ENCODE results near the gene PLCL1.

The PLCL1 gene

DNA sequence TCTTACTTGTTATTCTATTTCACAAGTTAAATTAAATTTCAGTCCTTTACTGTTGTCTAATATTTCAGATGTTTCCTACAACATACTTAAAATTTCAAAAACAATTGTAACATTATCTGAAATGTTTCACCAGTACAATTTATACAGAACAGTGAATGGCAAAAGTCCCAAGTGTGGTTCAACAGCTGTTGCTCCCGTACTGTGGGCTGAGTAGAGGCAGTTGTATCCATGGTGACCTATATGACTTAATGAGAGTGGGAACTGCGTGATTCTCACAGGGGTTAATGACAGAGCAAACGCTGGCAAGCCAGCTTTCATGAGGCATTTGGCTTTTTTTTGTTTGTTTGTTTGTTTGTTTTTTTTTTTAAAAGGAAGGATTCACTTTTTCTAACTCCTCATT lies 5.3 kb upstream of the PLCL1 start:
- no peak for DNase-seq (ENCODE audit: low read depth)
- H3K4me3 ChIP-seq (ENCODE audit: control insufficient read depth, low read depth, low read length) = no peak overlapping the region
- TF ChIP-seq, protein P1, sequence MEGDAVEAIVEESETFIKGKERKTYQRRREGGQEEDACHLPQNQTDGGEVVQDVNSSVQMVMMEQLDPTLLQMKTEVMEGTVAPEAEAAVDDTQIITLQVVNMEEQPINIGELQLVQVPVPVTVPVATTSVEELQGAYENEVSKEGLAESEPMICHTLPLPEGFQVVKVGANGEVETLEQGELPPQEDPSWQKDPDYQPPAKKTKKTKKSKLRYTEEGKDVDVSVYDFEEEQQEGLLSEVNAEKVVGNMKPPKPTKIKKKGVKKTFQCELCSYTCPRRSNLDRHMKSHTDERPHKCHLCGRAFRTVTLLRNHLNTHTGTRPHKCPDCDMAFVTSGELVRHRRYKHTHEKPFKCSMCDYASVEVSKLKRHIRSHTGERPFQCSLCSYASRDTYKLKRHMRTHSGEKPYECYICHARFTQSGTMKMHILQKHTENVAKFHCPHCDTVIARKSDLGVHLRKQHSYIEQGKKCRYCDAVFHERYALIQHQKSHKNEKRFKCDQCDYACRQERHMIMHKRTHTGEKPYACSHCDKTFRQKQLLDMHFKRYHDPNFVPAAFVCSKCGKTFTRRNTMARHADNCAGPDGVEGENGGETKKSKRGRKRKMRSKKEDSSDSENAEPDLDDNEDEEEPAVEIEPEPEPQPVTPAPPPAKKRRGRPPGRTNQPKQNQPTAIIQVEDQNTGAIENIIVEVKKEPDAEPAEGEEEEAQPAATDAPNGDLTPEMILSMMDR (IDR thresholded peaks at IDR 0.05; ENCODE audit: control insufficient read depth, insufficient read depth, low read depth, low read length, missing control alignments) = no peak

DNA sequence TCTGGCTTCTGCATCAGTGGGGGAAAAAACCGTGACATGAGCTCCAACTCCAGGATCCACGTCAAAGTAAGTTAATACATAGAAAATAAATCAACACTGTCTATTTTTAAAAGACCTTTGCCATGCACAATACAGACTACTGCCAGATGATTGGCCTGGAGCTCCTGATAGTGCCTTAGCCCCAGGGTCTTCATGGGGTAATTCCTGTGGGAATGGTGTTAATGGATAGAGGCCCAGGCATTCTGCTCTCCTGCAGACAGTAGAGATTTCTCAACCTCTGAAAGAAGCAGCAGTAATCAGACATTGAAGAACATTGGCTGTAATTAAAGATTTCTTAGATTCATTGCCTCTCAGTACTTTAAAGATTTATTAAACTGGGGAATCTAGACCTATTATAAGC lies 4.3 kb upstream of the PLCL1 start:
- TF ChIP-seq, protein P1 (IDR thresholded peaks at IDR 0.05; ENCODE audit: control insufficient read depth, insufficient read depth, low read depth, low read length, missing control alignments) = no peak
- DNase-seq (ENCODE audit: low read depth) = no peak

DNA sequence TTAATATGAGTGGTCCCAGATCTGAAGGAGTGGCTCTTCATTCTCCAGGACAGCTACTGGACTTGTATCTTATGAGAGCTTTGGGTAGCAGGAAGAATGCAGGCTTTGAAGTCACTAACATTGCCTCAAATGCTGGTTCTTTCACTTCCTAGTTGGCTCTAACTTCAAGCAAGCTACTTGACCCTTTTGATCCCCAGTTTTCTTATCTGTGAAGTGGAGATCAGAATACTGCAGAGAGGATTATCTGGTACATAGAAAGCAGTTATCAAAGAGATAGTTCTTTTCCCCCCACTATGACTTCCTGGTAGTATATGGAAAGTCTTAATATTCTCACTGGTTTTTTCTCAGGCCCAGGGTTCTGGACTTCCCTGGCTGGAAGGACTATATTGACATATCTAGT lies 3.4 kb upstream of the PLCL1 start:
- TF ChIP-seq, protein P1 (IDR thresholded peaks at IDR 0.05; ENCODE audit: control insufficient read depth, insufficient read depth, low read depth, low read length, missing control alignments) = no peak
- no peak for DNase-seq (ENCODE audit: low read depth)
- no peak overlapping the region for H3K4me3 ChIP-seq (ENCODE audit: control insufficient read depth, low read depth, low read length)

More for the DNA sequence above, 4.3 kb upstream of the PLCL1 start:
- no peak overlapping the region for H3K4me3 ChIP-seq (ENCODE audit: control insufficient read depth, low read depth, low read length)

DNA sequence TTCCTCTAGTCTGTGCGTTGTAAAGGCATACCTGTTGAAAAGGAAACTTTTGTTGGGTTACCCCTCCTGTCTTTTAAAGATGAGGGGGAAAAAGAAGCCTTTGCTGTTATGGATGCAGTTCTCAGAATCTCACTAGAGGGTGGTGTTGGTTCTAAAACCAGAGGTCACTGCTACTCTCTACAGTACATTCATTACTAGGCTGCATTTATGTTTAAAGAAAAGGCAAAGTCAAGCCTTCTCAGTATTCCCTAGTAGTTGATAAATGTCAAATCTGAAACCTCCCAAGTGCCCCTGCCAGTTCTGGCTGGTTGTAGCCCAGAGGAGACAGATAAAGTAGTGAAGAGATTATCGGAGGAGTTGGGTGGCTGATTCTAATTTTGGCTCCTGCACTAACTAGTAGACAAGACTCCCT lies 1.4 kb upstream of the PLCL1 start:
- DNase-seq (ENCODE audit: low read depth) = peak; percentile 34
- no peak overlapping the region for H3K4me3 ChIP-seq (ENCODE audit: control insufficient read depth, low read depth, low read length)
- TF ChIP-seq, protein P1 (IDR thresholded peaks at IDR 0.05; ENCODE audit: control insufficient read depth, insufficient read depth, low read depth, low read length, missing control alignments) = peak; percentile 81

DNA sequence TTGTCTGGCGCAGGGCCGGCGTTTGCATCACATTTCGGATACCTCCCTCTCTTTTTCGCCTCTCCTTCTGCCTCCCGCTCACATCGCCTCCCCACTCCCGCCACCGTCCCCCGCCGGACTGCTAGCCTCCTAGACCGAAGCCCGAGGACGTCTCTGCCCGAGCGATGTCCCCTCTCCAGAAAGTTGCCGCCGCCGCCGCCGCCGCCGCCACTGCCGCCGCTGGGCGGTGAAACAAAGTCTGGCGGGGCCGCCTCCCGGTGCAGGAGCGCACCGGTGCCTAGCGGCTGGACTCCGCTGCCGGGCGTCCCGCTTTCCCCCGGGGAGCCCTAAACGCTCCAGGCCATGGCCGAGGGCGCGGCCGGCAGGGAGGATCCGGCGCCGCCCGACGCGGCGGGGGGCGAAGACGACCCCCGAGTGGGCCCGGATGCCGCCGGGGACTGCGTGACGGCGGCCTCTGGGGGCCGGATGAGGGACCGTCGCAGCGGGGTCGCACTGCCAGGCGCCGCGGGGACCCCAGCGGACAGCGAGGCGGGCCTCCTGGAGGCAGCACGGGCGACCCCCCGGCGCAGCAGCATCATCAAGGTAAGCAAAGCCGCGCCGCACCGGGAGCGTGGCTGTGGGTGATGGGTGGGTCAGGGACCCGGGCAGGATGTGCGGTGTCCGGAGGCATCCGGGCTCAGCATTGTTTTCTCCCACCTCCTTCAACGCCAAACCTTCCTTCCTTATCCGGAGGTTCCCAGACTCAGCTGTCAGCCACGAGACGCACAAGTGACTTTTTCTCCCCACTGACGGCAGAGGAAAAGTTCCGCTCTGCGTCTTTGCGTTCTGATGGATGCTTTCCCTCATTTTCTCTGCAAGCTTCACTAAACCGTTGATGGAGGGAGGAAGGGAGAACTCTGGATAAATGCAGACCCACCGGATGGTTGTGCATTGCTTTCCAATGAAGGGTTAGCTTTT lies 643 bp downstream of the PLCL1 start:
- no peak for DNase-seq (ENCODE audit: low read depth)

DNA sequence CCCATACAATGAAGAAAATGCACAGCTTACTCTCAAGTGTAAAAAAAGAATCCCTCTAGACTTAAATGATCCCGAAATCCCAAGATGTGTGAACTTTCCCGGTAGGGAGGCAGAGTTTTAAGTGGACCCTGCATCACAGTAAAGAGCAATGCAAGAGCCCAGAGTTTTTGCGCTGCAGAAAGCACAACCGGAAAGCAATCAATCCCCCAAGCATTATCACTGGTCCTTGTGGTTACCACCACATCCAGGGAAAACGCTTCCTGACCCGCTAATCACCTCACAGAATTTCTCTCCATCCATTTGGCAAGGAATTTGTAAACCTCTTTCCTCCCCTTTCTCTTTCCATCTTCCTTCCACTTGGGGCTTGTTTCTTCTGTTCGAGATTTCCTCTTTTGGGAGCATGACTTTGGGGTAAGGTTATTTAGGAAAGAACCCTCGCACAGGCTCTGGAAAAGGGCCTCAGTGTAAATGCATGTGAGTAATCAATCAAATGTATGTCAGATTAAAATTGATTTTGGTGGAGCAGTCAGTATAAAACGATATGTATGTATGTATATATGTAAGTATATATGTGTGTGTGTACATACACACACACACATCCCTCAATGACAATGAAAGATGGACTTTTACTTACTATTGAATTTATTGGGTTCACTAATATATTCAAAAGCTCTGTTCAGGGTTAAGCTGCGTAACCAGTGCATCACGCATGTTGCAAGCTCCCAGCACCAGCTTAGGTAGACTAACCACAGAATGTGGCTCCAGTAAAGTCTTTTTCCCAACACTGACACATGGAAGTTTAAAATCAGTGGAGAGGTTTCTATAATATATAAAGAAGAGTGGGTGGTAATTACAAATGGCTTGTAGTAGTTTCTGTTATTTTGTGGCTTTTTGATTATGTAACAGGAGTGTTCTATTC lies 1.6 kb downstream of the PLCL1 start:
- peak overlapping the region; percentile 78 for H3K4me3 ChIP-seq (ENCODE audit: control insufficient read depth, low read depth, low read length)
- DNase-seq (ENCODE audit: low read depth) = no peak
- TF ChIP-seq, protein P1 (IDR thresholded peaks at IDR 0.05; ENCODE audit: control insufficient read depth, insufficient read depth, low read depth, low read length, missing control alignments) = no peak

More for the DNA sequence above, 643 bp downstream of the PLCL1 start:
- peak overlapping the region; percentile 78 for H3K4me3 ChIP-seq (ENCODE audit: control insufficient read depth, low read depth, low read length)
- TF ChIP-seq, protein P1 (IDR thresholded peaks at IDR 0.05; ENCODE audit: control insufficient read depth, insufficient read depth, low read depth, low read length, missing control alignments) = no peak

Measured in AG09309 (cell line).